ENCODE measurements around the gene SIPA1.
A peak's percentile ranks its signal among the peaks of the same experiment; 100 is the strongest.
"Not testable (repeated sequence)": the region's sequence is repeated elsewhere in the genome, so short reads cannot be mapped to it uniquely, and the experiment has no call there.

Gene SIPA1

GRCh38 chr11:65624931-65625627, 12.8 kb upstream of the SIPA1 start:
- no peak for DNase-seq

- DNase-seq, result peak; percentile 49 to 53
These were observed 12.1 kb upstream of the SIPA1 start for GRCh38 chr11:65625628-65626342.

- DNase-seq, result no peak
These were observed 10.7 kb upstream of the SIPA1 start for GRCh38 chr11:65627202-65627601.

GRCh38 chr11:65629579-65629978, 8.3 kb upstream of the SIPA1 start:
- DNase-seq, result no peak

GRCh38 chr11:65630215-65630614, 7.7 kb upstream of the SIPA1 start:
- no peak for DNase-seq

- no peak for DNase-seq
These were observed 4.4 kb upstream of the SIPA1 start for GRCh38 chr11:65633390-65634108.

GRCh38 chr11:65634109-65634436, 3.8 kb upstream of the SIPA1 start:
- no peak for DNase-seq

- DNase-seq, result no peak
These were observed 3.5 kb upstream of the SIPA1 start for GRCh38 chr11:65634440-65634839.

GRCh38 chr11:65634905-65635731, 2.8 kb upstream of the SIPA1 start:
- DNase-seq, result no peak

- no peak for DNase-seq
These were observed 1.5 kb upstream of the SIPA1 start for GRCh38 chr11:65636108-65637031.

- DNase-seq, result no peak
These were observed 806 bp upstream of the SIPA1 start for GRCh38 chr11:65637032-65637557.

- not testable (repeated sequence) for DNase-seq
These were observed 1.3 kb downstream of the SIPA1 start for GRCh38 chr11:65639228-65639597.

- DNase-seq, result peak; percentile 48 to 50
These were observed 2.0 kb downstream of the SIPA1 start for GRCh38 chr11:65639623-65640482.

- DNase-seq, result peak in 1 of 2 donors; percentile 49
These were observed 2.8 kb downstream of the SIPA1 start for GRCh38 chr11:65640483-65641296.

- DNase-seq, result no peak
These were observed 3.6 kb downstream of the SIPA1 start for GRCh38 chr11:65641297-65642013.

- peak in 1 of 2 donors; percentile 39 for DNase-seq
These were observed 4.2 kb downstream of the SIPA1 start for GRCh38 chr11:65642014-65642671.

GRCh38 chr11:65643971-65644370, 6.1 kb downstream of the SIPA1 start:
- peak in 1 of 2 donors; percentile 51 for DNase-seq

- DNase-seq, result no peak
These were observed 6.9 kb downstream of the SIPA1 start for GRCh38 chr11:65644837-65645236.

GRCh38 chr11:65645710-65646109, 7.8 kb downstream of the SIPA1 start:
- DNase-seq, result no peak

Data from stimulated activated CD4-positive, alpha-beta T cell treated with anti-CD3 and anti-CD28 coated beads, Interleukin-2, amount 100 ng/mL, for 24 hours (primary cell).